WTC11 (cell line): ENCODE measurements around the gene ITGAE. TPM values are rescaled to one million over a fixed set of nuclear protein-coding genes. Genes with fewer than 3 reads are reported as not detected.

ENCODE experiments used
- ATAC-seq: fragments of 200-7000 bp; cut with Tn5 transposase; 2 replicates; pipeline ENCODE4 v1.10.0; 2021; ENCODE audit warnings: mild to moderate bottlenecking, moderate library complexity
- CTCF ChIA-PET: fragments of 300-600 bp; sonication (Branson Sonifier 250); formaldehyde crosslinking; loops from one replicate; lab custom pipeline; 2021; ENCODE audit warnings: antibody characterized with exemption; lab: Charles Lee
- POLR2A ChIA-PET: fragments of 350-600 bp; sonication (Branson Sonifier 250); formaldehyde crosslinking; loops from one replicate; lab custom pipeline; 2021; ENCODE audit warnings: antibody characterized with exemption; lab: Charles Lee
- DNase-seq: peaks from one replicate; pipeline ENCODE4 v3.0.0; 2021; ENCODE audit warnings: low spot score
- H3K27ac Mint-ChIP-seq: 2 replicates; pipeline ENCODE4 v1.8.0; 2021; ENCODE audit warnings: mixed read lengths
- H3K27me3 Mint-ChIP-seq: 2 replicates; pipeline ENCODE4 v1.8.0; 2021; ENCODE audit warnings: low read depth, mild to moderate bottlenecking, moderate library complexity, mixed read lengths
- H3K36me3 Mint-ChIP-seq: 2 replicates; pipeline ENCODE4 v1.8.0; 2021; ENCODE audit warnings: mixed read lengths
- H3K4me1 Mint-ChIP-seq: 2 replicates; pipeline ENCODE4 v1.8.0; 2022; ENCODE audit warnings: mixed read lengths
- H3K4me3 Mint-ChIP-seq: 2 replicates; pipeline ENCODE4 v1.8.0; 2021; ENCODE audit warnings: mild to moderate bottlenecking, moderate library complexity, mixed read lengths
- H3K9me3 Mint-ChIP-seq: 2 replicates; pipeline ENCODE4 v1.8.0; 2021; ENCODE audit warnings: mixed read lengths
- CBFB ChIP-seq: sonication (generic); formaldehyde crosslinking; IDR thresholded peaks from 2 replicates; pipeline ENCODE4 v1.8.1; 2022; ENCODE audit warnings: mild to moderate bottlenecking, low read depth, missing genetic modification reagents
- CREM ChIP-seq: sonication (generic); formaldehyde crosslinking; IDR thresholded peaks from 2 replicates; pipeline ENCODE4 v1.8.1; 2022; ENCODE audit warnings: mild to moderate bottlenecking, missing genetic modification reagents, moderate library complexity
- ETV6 ChIP-seq: sonication (generic); formaldehyde crosslinking; IDR thresholded peaks from 2 replicates; pipeline ENCODE4 v1.8.1; 2022; ENCODE audit warnings: mild to moderate bottlenecking, missing genetic modification reagents
- GABPB1 ChIP-seq: sonication (generic); formaldehyde crosslinking; IDR thresholded peaks from 2 replicates; pipeline ENCODE4 v1.8.1; 2023; ENCODE audit warnings: mild to moderate bottlenecking, missing genetic modification reagents
- MYBL2 ChIP-seq: sonication (generic); formaldehyde crosslinking; IDR thresholded peaks from 2 replicates; pipeline ENCODE4 v1.8.1; 2023; ENCODE audit warnings: mild to moderate bottlenecking, moderate library complexity, missing genetic modification reagents
- NFYB ChIP-seq: sonication (generic); formaldehyde crosslinking; conservative IDR thresholded peaks from 2 replicates; pipeline ENCODE4 v1.8.0; 2022; ENCODE audit warnings: low read depth, missing genetic modification reagents
- RELA ChIP-seq: sonication (generic); formaldehyde crosslinking; IDR thresholded peaks from 2 replicates; pipeline ENCODE4 v1.8.1; 2022; ENCODE audit warnings: missing genetic modification reagents, mild to moderate bottlenecking, borderline replicate concordance
- SP1 ChIP-seq: sonication (generic); formaldehyde crosslinking; conservative IDR thresholded peaks from 2 replicates; pipeline ENCODE4 v1.8.1; 2022; ENCODE audit warnings: missing genetic modification reagents
- TP53 ChIP-seq: sonication (generic); formaldehyde crosslinking; IDR thresholded peaks from 2 replicates; pipeline ENCODE4 v1.8.1; 2023; ENCODE audit warnings: mild to moderate bottlenecking, missing genetic modification reagents
- ZNF121 ChIP-seq: sonication (generic); formaldehyde crosslinking; IDR thresholded peaks from 2 replicates; pipeline ENCODE4 v1.8.0; 2023; ENCODE audit warnings: missing genetic modification reagents
- ZNF138 ChIP-seq: sonication (generic); formaldehyde crosslinking; conservative IDR thresholded peaks from 2 replicates; pipeline ENCODE4 v1.8.1; 2022; ENCODE audit warnings: mild to moderate bottlenecking, moderate library complexity, missing genetic modification reagents
- ZNF317 ChIP-seq: sonication (generic); formaldehyde crosslinking; IDR thresholded peaks from 2 replicates; pipeline ENCODE4 v1.8.1; 2023; ENCODE audit warnings: low read depth, mild to moderate bottlenecking, moderate library complexity, missing genetic modification reagents, borderline replicate concordance
- ZNF416 ChIP-seq: fragments of 250-450 bp; sonication (Bioruptor Pico); IDR thresholded peaks from 2 replicates; pipeline ENCODE4 v1.9.0; 2021; ENCODE audit warnings: mild to moderate bottlenecking, inconsistent platforms
- total RNA-seq: library from RNA; stranded (reverse); gene quantifications from 3 replicates; pipeline ENCODE4 v1.2.3, GENCODE V29; 2021
- TF ChIP-seq, protein P1 (sequence below): sonication (generic); formaldehyde crosslinking; IDR thresholded peaks from 2 replicates; pipeline ENCODE4 v1.8.1; 2022; ENCODE audit warnings: mild to moderate bottlenecking, missing genetic modification reagents, moderate library complexity, borderline replicate concordance
- TF ChIP-seq, protein P2 (sequence below): sonication (generic); formaldehyde crosslinking; IDR thresholded peaks from 2 replicates; pipeline ENCODE4 v1.8.0; 2023; ENCODE audit warnings: missing genetic modification reagents, mild to moderate bottlenecking, borderline replicate concordance
- TF ChIP-seq, protein P3 (sequence below): sonication (generic); formaldehyde crosslinking; conservative IDR thresholded peaks from 2 replicates; pipeline ENCODE4 v1.8.1; 2023; ENCODE audit warnings: mild to moderate bottlenecking, low read depth, missing genetic modification reagents, moderate library complexity
- TF ChIP-seq, protein P4 (sequence below): sonication (generic); formaldehyde crosslinking; IDR thresholded peaks from 2 replicates; pipeline ENCODE4 v1.8.1; 2023; ENCODE audit warnings: mild to moderate bottlenecking, moderate library complexity, missing genetic modification reagents
- TF ChIP-seq, protein P5 (sequence below): sonication (generic); formaldehyde crosslinking; IDR thresholded peaks from 2 replicates; pipeline ENCODE4 v1.8.0; 2022; ENCODE audit warnings: mild to moderate bottlenecking, missing genetic modification reagents
- TF ChIP-seq, protein P6 (sequence below): fragments of 250-450 bp; sonication (Bioruptor Pico); IDR thresholded peaks from 2 replicates; pipeline ENCODE4 v2.1.2; 2022; ENCODE audit warnings: mild to moderate bottlenecking, moderate library complexity
- TF ChIP-seq, protein P7 (sequence below): sonication (generic); formaldehyde crosslinking; conservative IDR thresholded peaks from 2 replicates; pipeline ENCODE4 v1.8.1; 2022; ENCODE audit warnings: mild to moderate bottlenecking, missing genetic modification reagents
- TF ChIP-seq, protein P8 (sequence below): sonication (generic); formaldehyde crosslinking; IDR thresholded peaks from 2 replicates; pipeline ENCODE4 v1.8.1; 2022; ENCODE audit warnings: missing genetic modification reagents, borderline replicate concordance

Gene ITGAE
- total RNA-seq, 1 experiment from 2014 or later = 19.5 TPM

DNA sequence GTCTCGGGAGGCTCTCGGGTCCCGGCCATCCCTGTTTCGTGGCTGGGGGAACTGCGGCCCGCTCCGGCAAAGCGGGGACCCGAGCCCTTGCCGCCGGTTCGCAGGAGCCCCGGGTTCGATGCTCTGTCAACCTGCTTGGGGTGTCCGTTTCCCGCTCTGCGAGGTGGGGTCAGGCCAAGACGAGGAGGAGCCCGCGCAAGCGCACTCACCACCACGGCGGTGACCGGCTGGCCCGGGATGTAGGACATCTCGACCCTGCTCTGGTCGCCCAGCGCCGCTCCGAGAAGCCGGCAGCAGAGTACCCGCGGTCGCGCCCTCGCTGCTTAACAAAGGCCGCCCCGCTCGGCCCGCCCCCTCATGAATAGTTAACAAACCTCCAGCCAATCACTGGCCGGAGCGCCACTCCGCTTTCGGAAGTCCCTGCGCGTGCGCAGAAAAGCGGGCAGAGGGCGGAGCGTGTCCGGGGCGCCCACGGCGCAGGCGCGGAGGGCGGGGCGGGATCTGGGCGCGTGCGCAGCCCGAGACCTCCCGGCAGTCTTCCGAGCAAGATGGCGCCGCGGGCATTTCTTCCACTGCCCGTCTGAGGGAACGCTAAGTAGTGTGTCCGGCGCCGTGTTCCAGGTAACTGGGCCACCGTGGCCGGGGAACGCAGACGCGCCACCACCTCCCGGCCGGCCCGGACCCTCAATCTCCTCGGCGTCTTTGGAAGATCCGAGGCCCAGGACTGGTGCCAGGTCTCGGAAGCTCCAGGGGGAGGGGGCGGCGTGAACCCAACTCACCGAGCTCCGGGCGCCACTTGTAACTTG is 132.5 kb downstream of the ITGAE start, which contains the start of the genes EMC6 and TAX1BP3:
EMC6 (plus strand) TSS at position 534 of the 806 bp plus-strand sequence. CDS start 335 bp downstream, outside the sequence.
TAX1BP3 (minus strand) TSS at position 300 of the 806 bp plus-strand sequence; CDS start at position 248, 52 bp downstream.
- Mint-ChIP-seq H3K27ac (peak within 1 kb of the TSS; percentile 96), H3K4me3 (peak within 1 kb of the TSS; percentile 99), H3K36me3 (peaks cover 18% of the 10 kb centered on the region), H3K4me1 (peaks cover 20% of the 10 kb centered on the region), H3K27me3 (no peaks in the 10 kb centered on the region), H3K9me3 (no peaks in the 10 kb centered on the region)
- DNase-seq (peak; percentile 99), ATAC-seq (peak; percentile 94)
- CTCF ChIA-PET = interaction anchor here (0.7 to 3.2 kb wide), 4 partner anchors 15 to 178 kb away, joined by 3 to 20 read pairs (median 7); partner anchors contain the start of genes NCBP3 and P2RX5
- POLR2A ChIA-PET = interaction anchor here (0.6 to 1.0 kb wide), 3 partner anchors 9 to 84 kb away, joined by 3 to 4 read pairs (median 3); partner anchors contain the start of gene SHPK
- 0 out of 2 replicates have a peak, but pooled peaks have one; percentile 56 for TF ChIP-seq RELA (CRISPR knock-in tag)
- TF ChIP-seq, protein P1, sequence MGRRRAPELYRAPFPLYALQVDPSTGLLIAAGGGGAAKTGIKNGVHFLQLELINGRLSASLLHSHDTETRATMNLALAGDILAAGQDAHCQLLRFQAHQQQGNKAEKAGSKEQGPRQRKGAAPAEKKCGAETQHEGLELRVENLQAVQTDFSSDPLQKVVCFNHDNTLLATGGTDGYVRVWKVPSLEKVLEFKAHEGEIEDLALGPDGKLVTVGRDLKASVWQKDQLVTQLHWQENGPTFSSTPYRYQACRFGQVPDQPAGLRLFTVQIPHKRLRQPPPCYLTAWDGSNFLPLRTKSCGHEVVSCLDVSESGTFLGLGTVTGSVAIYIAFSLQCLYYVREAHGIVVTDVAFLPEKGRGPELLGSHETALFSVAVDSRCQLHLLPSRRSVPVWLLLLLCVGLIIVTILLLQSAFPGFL (CRISPR knock-in tag) = no peak
- 0 out of 2 replicates have a peak, but pooled peaks have one; percentile 67 for TF ChIP-seq ZNF416 (CRISPR knock-in tag)
- TF ChIP-seq CBFB = 0 out of 2 replicates have a peak, but pooled peaks have one; percentile 68
- TF ChIP-seq, protein P2, sequence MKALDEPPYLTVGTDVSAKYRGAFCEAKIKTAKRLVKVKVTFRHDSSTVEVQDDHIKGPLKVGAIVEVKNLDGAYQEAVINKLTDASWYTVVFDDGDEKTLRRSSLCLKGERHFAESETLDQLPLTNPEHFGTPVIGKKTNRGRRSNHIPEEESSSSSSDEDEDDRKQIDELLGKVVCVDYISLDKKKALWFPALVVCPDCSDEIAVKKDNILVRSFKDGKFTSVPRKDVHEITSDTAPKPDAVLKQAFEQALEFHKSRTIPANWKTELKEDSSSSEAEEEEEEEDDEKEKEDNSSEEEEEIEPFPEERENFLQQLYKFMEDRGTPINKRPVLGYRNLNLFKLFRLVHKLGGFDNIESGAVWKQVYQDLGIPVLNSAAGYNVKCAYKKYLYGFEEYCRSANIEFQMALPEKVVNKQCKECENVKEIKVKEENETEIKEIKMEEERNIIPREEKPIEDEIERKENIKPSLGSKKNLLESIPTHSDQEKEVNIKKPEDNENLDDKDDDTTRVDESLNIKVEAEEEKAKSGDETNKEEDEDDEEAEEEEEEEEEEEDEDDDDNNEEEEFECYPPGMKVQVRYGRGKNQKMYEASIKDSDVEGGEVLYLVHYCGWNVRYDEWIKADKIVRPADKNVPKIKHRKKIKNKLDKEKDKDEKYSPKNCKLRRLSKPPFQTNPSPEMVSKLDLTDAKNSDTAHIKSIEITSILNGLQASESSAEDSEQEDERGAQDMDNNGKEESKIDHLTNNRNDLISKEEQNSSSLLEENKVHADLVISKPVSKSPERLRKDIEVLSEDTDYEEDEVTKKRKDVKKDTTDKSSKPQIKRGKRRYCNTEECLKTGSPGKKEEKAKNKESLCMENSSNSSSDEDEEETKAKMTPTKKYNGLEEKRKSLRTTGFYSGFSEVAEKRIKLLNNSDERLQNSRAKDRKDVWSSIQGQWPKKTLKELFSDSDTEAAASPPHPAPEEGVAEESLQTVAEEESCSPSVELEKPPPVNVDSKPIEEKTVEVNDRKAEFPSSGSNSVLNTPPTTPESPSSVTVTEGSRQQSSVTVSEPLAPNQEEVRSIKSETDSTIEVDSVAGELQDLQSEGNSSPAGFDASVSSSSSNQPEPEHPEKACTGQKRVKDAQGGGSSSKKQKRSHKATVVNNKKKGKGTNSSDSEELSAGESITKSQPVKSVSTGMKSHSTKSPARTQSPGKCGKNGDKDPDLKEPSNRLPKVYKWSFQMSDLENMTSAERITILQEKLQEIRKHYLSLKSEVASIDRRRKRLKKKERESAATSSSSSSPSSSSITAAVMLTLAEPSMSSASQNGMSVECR (CRISPR knock-in tag) = 0 out of 2 replicates have a peak, but pooled peaks have one; percentile 57
- 0 out of 2 replicates have a peak, but pooled peaks have one; percentile 51 for TF ChIP-seq TP53 (CRISPR knock-in tag)
- TF ChIP-seq SP1 (CRISPR knock-in tag) = peak; percentile 79
- 0 out of 2 replicates have a peak, but pooled peaks have one; percentile 29 for TF ChIP-seq ZNF317
- TF ChIP-seq NFYB = peak; percentile 82
- 0 out of 2 replicates have a peak, but pooled peaks have one; percentile 68 for TF ChIP-seq MYBL2 (CRISPR knock-in tag)
- TF ChIP-seq ZNF138 (CRISPR knock-in tag) = peak; percentile 73; the same call in 1 of the 2 replicates
- peak; percentile 46; the same call in 1 of the 2 replicates for TF ChIP-seq ETV6 (CRISPR knock-in tag)
- TF ChIP-seq, protein P3, sequence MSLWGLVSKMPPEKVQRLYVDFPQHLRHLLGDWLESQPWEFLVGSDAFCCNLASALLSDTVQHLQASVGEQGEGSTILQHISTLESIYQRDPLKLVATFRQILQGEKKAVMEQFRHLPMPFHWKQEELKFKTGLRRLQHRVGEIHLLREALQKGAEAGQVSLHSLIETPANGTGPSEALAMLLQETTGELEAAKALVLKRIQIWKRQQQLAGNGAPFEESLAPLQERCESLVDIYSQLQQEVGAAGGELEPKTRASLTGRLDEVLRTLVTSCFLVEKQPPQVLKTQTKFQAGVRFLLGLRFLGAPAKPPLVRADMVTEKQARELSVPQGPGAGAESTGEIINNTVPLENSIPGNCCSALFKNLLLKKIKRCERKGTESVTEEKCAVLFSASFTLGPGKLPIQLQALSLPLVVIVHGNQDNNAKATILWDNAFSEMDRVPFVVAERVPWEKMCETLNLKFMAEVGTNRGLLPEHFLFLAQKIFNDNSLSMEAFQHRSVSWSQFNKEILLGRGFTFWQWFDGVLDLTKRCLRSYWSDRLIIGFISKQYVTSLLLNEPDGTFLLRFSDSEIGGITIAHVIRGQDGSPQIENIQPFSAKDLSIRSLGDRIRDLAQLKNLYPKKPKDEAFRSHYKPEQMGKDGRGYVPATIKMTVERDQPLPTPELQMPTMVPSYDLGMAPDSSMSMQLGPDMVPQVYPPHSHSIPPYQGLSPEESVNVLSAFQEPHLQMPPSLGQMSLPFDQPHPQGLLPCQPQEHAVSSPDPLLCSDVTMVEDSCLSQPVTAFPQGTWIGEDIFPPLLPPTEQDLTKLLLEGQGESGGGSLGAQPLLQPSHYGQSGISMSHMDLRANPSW = no peak
- TF ChIP-seq, protein P4, sequence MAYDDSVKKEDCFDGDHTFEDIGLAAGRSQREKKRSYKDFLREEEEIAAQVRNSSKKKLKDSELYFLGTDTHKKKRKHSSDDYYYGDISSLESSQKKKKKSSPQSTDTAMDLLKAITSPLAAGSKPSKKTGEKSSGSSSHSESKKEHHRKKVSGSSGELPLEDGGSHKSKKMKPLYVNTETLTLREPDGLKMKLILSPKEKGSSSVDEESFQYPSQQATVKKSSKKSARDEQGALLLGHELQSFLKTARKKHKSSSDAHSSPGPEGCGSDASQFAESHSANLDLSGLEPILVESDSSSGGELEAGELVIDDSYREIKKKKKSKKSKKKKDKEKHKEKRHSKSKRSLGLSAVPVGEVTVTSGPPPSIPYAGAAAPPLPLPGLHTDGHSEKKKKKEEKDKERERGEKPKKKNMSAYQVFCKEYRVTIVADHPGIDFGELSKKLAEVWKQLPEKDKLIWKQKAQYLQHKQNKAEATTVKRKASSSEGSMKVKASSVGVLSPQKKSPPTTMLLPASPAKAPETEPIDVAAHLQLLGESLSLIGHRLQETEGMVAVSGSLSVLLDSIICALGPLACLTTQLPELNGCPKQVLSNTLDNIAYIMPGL (CRISPR knock-in tag) = peak; percentile 50; the same call in 1 of the 2 replicates
- TF ChIP-seq, protein P5, sequence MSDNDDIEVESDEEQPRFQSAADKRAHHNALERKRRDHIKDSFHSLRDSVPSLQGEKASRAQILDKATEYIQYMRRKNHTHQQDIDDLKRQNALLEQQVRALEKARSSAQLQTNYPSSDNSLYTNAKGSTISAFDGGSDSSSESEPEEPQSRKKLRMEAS = peak; percentile 64
- peak; percentile 64; the same call in 1 of the 2 replicates for TF ChIP-seq CREM (CRISPR knock-in tag)
- TF ChIP-seq ZNF121 = no peak
- TF ChIP-seq, protein P6, sequence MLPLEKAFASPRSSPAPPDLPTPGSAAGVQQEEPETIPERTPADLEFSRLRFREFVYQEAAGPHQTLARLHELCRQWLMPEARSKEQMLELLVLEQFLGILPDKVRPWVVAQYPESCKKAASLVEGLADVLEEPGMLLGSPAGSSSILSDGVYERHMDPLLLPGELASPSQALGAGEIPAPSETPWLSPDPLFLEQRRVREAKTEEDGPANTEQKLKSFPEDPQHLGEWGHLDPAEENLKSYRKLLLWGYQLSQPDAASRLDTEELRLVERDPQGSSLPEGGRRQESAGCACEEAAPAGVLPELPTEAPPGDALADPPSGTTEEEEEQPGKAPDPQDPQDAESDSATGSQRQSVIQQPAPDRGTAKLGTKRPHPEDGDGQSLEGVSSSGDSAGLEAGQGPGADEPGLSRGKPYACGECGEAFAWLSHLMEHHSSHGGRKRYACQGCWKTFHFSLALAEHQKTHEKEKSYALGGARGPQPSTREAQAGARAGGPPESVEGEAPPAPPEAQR (CRISPR knock-in tag) = no peak
- peak; percentile 5; the same call in 1 of the 2 replicates for TF ChIP-seq GABPB1 (CRISPR knock-in tag)
- TF ChIP-seq, protein P7, sequence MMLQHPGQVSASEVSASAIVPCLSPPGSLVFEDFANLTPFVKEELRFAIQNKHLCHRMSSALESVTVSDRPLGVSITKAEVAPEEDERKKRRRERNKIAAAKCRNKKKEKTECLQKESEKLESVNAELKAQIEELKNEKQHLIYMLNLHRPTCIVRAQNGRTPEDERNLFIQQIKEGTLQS (CRISPR knock-in tag) = no peak
- TF ChIP-seq, protein P8, sequence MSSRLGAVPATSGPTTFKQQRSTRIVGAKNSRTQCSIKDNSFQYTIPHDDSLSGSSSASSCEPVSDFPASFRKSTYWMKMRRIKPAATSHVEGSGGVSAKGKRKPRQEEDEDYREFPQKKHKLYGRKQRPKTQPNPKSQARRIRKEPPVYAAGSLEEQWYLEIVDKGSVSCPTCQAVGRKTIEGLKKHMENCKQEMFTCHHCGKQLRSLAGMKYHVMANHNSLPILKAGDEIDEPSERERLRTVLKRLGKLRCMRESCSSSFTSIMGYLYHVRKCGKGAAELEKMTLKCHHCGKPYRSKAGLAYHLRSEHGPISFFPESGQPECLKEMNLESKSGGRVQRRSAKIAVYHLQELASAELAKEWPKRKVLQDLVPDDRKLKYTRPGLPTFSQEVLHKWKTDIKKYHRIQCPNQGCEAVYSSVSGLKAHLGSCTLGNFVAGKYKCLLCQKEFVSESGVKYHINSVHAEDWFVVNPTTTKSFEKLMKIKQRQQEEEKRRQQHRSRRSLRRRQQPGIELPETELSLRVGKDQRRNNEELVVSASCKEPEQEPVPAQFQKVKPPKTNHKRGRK (CRISPR knock-in tag) = no peak
